NCI-H345 (cell line): ENCODE data around the gene NACA2.
A peak's percentile ranks its signal among the peaks of the same experiment; 100 is the strongest.
"Not testable (repeated sequence)": the region's sequence is repeated elsewhere in the genome, so short reads cannot be mapped to it uniquely, and the experiment has no call there.

ENCODE experiments used
- DNase-seq: peaks from one replicate; lab custom pipeline; 2025; lab: John Stamatoyannopoulos, UW

The NACA2 gene

DNA sequence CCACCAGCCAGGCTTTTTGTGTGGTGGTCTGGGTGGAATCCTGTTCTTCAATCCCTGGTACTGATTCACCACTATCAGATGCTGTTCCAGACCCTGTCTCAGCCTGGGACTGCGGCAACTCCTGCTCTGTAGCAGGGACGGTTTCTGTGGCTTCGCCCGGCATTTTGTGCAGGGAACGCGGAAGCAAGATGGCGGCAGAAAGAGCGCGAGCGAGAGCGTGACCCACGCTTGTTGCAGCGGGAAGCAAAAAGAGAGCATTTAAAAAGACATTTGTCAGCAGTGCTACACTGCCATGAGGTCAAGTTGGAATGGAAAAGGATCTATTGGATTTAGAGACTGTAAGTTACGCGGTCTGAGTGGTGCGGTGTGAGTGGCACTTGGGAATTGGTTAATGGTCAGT lies at the start of gene NACA2:
NACA2 (minus strand) TSS at position 202 of the 400 bp plus-strand sequence; CDS start at position 163, 39 bp downstream.
- no peak for DNase-seq

DNA sequence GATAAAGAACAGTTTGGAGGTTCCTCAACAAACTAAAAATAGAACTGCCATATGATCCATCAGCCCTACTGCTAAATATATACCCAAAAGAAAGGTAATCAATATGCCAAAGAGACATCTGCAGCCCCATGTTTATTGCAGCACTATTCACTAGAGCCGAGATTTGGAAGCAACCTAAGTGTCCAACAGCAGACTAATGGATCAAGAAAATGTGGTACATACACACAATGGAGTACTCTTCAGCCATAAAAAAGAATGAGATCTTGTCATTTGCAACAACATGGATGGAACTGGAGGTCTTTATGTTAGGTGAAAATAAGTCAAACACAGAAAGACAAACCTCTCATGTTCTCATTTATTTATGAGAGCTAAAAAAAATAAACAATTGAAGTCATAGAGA lies 48.8 kb upstream of the NACA2 start:
- no peak for DNase-seq

DNA sequence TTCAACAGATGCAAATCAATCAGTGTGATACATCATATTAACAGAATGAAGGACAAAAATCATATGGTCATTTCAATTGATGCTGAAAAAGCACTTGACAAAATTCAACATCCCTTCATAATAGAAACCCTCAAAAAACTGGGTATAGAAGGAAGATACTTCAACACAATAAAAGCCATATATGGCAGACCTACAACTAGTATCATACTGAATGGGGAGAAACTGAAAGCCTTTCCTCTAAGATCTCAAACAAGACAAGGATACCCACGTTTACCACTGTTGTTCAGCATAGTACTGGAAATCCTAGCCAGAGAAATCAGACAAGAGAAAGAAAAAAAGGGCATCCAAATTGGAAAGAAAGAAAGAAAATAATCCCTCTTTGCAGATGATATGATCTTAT lies 47.1 kb upstream of the NACA2 start:
- DNase-seq: no peak

DNA sequence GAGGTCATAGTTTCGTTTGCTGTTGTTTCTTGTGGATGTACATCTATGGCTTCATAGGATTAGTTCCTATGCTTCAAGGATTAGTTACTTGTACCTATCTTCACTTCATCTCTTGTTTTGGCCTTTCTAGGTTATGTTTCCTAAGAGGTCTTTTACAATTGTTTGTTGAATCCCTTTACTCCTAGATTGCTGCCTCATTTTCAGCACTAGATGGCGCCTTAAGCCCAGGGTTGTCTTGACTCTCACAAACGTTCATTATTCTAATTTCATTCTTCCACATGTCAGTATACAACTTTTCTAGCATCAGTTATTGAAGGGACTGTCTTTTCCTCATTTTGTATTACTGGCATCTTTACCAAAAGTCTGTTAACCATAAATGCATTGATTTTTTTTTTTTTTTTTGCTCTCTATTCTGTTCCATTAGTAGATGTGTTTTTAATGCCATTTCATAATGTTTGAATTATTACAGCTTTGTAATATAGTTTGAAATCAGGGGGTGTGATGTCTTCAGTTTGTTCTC lies 45.0 kb upstream of the NACA2 start:
- DNase-seq: peak; percentile 27

DNA sequence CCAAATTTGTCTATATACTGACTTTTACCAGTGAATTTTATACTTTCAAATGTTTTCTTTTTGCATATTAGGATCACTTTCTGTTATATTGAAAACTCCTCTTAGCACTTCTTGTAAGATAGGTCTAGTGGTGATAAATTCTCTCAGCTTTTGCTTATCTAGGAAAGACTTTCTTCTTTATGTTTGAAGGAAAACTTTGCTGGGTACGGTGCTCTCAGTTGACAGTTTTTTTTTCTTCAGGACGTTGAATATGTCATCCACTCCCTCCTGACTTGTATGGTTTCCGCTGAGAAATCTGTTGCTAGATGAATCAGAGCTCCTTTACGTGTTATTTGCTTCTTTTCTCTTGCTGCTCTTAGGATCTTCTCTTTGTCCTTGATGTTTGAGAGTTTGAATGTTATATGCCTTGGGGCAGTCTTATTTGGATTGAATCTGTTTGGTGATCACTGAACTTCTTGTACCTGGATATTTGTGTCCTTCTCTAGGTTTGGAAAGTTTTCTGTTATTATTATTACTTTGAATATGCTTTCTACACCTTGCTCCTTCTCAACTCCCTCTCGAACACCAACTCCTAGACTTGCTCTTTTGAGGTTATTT lies 44.0 kb upstream of the NACA2 start:
- DNase-seq: no peak

- no peak for DNase-seq
Measured at GRCh38 chr17:61634011-61634539, 43.1 kb upstream of the NACA2 start.

DNA sequence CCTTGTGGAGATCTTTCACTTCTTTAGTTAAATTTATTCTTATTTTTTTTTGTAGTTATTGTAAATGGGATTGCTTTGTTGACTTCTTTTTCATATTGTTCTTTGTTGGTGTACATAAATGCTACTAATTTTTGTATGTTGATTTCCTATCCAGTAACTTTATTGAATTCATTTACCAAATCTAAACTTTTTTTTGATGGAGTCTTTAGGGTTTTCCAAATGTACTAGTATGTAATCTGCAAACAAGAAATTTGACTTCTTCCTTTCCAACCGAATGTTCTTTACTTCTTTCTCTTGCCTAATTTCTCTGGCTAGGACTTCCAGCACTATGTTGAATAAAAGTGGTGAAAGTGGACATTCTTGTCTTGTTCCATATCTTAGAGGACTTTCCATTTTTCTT lies 41.8 kb upstream of the NACA2 start:
- DNase-seq: no peak

DNA sequence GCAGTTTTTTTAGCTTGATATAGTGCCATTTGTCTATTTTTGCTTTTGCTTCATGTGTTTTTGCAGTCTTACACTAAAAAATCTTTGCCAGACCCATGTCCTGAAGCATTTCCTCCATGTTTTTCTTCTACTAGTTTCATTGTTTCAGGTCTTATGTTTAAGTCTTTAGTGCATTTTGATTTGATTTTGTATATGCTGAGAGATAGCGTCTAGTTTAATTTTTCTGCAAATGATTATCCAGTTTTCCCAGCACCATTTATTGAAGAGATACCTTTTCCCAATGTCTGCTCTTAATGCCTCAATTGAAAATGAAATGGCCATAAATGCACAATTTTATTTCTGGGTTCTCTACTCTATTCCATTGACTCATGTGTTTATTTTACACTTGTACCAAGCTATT lies 40.8 kb upstream of the NACA2 start:
- no peak for DNase-seq

DNA sequence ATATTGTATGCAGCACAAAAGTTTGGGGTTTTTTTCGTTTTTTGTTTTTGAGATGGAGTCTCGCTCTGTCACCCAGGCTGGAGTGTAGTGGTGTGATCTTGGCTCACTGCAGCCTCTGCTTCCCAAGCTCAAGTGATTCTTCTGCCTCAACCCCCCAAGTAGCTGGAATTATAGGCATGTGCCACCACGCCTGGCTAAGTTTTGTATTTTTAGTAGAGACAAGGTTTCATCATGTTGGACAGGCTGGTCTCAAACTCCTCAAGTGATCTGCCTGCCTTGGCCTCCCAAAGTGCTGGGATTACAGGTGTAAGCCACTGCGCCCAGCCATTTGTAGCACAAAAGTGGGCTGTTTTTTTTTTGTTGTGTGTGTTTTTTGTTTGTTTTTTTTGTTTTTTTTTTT lies 37.1 kb upstream of the NACA2 start:
- DNase-seq: not testable (repeated sequence)

- DNase-seq: no peak
Measured at GRCh38 chr17:61627658-61628057, 36.6 kb upstream of the NACA2 start.

GRCh38 chr17:61627125-61627524 lies 36.1 kb upstream of the NACA2 start:
- DNase-seq: no peak

- DNase-seq: no peak
Measured at GRCh38 chr17:61625564-61625963, 34.5 kb upstream of the NACA2 start.

- DNase-seq: no peak
Measured at GRCh38 chr17:61624951-61625350, 33.9 kb upstream of the NACA2 start.

DNA sequence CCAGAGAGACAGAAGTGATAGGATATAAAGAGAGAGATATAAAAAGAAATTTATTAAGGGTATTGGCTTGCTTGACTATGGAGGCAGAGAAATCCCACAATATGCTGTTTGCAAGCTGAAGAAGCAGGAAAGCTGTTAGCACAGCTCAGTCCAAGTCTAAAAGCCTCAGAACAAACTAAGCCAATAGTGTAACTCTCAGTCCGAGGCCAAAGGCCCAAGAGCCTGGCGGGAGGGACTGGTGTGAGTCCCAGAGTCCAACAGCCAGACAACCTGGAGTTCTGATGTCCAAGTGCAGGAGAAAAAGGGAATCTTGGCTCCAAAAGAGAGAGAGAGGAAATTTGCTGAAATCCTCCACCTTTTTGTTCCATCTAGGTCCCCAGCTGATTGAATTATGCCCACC lies 30.3 kb upstream of the NACA2 start:
- no peak for DNase-seq

DNA sequence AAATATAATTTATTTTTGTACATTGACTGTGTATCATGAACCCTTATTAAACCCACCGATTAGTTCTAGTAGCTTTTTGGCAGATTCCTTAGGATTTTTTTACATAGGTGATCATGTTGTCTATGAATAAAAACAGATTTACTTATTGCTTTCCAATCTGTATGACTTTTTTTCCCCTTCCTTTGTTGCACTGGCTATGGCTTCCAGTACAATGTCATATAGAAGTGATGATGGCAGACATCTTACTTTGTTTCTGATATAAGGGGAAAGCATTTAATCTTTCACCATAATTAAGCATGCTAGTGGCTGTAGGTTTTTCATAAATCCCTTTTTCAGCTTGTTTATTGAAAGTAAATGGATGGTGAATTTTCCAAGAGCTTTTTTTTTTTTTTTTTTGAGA lies 28.9 kb upstream of the NACA2 start:
- DNase-seq: no peak

GRCh38 chr17:61619493-61619892 lies 28.5 kb upstream of the NACA2 start:
- no peak for DNase-seq

- no peak for DNase-seq
Measured at GRCh38 chr17:61618950-61619349, 27.9 kb upstream of the NACA2 start.

DNA sequence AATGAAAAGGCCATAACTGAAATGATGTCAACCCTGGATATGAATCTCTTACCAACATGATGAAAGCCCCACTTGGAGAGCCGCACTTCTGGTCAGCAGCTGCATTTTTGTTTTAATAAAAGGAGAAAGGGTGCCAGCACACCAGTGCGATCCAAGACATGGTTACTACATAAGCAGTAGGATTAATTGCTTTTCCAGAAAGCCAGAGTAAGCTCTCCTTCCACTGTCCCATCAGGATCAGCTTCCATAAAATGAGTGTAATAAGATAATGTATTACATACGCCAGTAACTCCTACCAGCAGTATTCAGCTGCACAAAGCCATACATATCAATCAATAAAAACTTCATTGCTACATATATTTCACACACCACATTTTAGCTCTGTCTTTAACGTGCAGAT lies 26.3 kb upstream of the NACA2 start:
- DNase-seq: no peak

DNA sequence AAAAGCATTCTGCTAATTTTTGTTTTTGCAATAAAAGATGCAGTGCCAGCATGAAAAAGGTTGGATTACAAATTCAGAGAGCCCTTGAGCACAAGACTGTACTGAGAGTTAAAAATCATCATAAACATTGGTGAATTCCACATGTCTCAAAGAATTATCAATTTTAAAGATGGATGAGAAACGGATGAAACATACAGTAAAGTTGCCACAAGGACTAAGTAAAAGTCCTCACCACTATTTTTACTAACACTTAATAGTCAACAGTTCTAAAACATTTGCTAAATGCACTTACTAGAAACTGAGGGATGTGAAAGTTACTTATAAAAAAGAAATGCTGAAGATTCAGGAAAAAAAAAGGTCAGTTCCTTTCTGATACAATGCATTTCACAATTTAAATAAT lies 25.8 kb upstream of the NACA2 start:
- DNase-seq: no peak

- DNase-seq: no peak
Measured at GRCh38 chr17:61614219-61614618, 23.2 kb upstream of the NACA2 start.

- no peak for DNase-seq
Measured at GRCh38 chr17:61611323-61611722, 20.3 kb upstream of the NACA2 start.

DNA sequence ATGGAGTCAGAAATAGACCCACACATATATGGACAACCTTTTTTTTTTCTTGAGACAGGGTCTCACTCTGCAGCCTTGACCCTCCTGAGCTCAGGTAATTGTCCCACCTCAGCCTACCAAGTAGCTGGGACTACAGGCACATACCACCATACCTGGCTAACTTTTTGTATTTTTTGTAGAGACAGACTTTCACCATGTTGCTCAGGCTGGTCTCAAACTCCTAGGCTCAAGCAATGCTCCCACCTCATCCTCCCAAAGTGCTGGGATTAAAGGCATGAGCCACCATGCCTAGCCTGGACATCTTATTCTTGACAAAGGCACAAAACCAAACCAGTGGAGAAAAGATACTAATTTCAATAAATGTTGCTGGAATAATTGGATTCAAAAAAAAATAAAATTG lies 14.7 kb upstream of the NACA2 start:
- no peak for DNase-seq

GRCh38 chr17:61601297-61601696 lies 10.3 kb upstream of the NACA2 start:
- no peak for DNase-seq

DNA sequence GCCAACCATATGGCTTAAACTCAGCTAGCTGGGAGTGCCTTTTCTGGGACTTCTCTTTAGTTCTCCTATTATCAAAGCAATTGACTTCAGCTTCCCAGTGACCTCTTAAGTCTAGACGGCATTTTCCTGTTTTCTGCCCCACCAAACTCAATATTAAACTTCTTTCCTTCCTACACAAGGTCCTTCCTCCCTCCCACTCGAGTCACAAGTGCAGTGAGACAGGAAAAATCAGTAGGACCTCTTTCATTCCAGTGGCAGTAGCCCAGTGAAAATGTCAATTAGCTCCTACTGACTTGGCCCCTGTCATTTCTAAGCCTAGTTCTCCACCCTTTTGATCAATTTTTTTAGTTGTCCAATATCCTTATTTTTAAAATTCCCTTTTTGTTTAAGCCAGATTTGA lies 9.6 kb upstream of the NACA2 start:
- DNase-seq: no peak
